NCI-H2081 (cell line): ENCODE results near the gene MALL.
"Not testable (repeated sequence)": the region's sequence is repeated elsewhere in the genome, so short reads cannot be mapped to it uniquely, and the experiment has no call there.

ENCODE experiments used
- DNase-seq, 2 experiments: peaks; one replicate each; lab custom pipeline; 2025; lab: John Stamatoyannopoulos, UW

MALL gene

GRCh38 chr2:110097506-110098220 is 18.0 kb downstream of the MALL start:
- DNase-seq = no peak

GRCh38 chr2:110095994-110096633 is 19.5 kb downstream of the MALL start:
- DNase-seq = no peak

GRCh38 chr2:110094884-110095534 is 20.6 kb downstream of the MALL start:
- not testable (repeated sequence) for DNase-seq

GRCh38 chr2:110093924-110094323 is 21.7 kb downstream of the MALL start:
- not testable (repeated sequence) for DNase-seq

GRCh38 chr2:110090164-110090563 is 25.5 kb downstream of the MALL start:
- DNase-seq = not testable (repeated sequence)

GRCh38 chr2:110083757-110084156 is 31.9 kb downstream of the MALL start:
- not testable (repeated sequence) for DNase-seq

- not testable (repeated sequence) for DNase-seq
These were observed 32.5 kb downstream of the MALL start for GRCh38 chr2:110083162-110083561.

- not testable (repeated sequence) for DNase-seq
These were observed 37.5 kb downstream of the MALL start for GRCh38 chr2:110078104-110078503.

GRCh38 chr2:110075896-110076295 is 39.7 kb downstream of the MALL start:
- not testable (repeated sequence) for DNase-seq

- not testable (repeated sequence) for DNase-seq
These were observed 45.8 kb downstream of the MALL start for GRCh38 chr2:110069869-110070268.

- DNase-seq = not testable (repeated sequence)
These were observed 47.5 kb downstream of the MALL start for GRCh38 chr2:110068153-110068552.

- DNase-seq = not testable (repeated sequence)
These were observed 53.3 kb downstream of the MALL start for GRCh38 chr2:110062332-110062731.

- not testable (repeated sequence) for DNase-seq
These were observed 55.1 kb downstream of the MALL start for GRCh38 chr2:110060550-110060949.

- DNase-seq = not testable (repeated sequence)
These were observed 55.8 kb downstream of the MALL start for GRCh38 chr2:110059694-110060358.

GRCh38 chr2:110059009-110059693 is 56.5 kb downstream of the MALL start:
- not testable (repeated sequence) for DNase-seq

GRCh38 chr2:110058034-110058433 is 57.6 kb downstream of the MALL start:
- not testable (repeated sequence) for DNase-seq

GRCh38 chr2:110055819-110056408 is 59.7 kb downstream of the MALL start:
- DNase-seq = not testable (repeated sequence)

GRCh38 chr2:110054521-110055407 is 60.9 kb downstream of the MALL start:
- not testable (repeated sequence) for DNase-seq

- not testable (repeated sequence) for DNase-seq
These were observed 61.9 kb downstream of the MALL start for GRCh38 chr2:110053688-110054087.

GRCh38 chr2:110052166-110052565 is 63.5 kb downstream of the MALL start:
- DNase-seq = not testable (repeated sequence)
